A549 (cell line): ENCODE measurements around the gene RNF130. TPM values are rescaled to one million over a fixed set of nuclear protein-coding genes. Genes with fewer than 3 reads are reported as not detected.

Experiments used
- ATAC-seq, 2 experiments: fragments of 200-7000 bp in 1 of 2; fragments of >200 bp in 1 of 2; cut with Nextera tagmentation in 1 of 2; cut with Tn5 transposase in 1 of 2; 3 replicates each; pipeline versions ENCODE4 v1.8.0 to v1.9.1; 2018 to 2020; ENCODE audit warnings: mild to moderate bottlenecking in 1 of 2, moderate library complexity in 1 of 2
- CTCF ChIA-PET: fragments of 300-600 bp; sonication (Branson Sonifier 250); formaldehyde crosslinking; extraction: SDS; loops from one replicate; lab custom pipeline; 2021; ENCODE audit warnings: antibody characterized with exemption, inconsistent platforms; lab: Yijun Ruan, JAX
- POLR2A ChIA-PET: fragments of 350-600 bp; formaldehyde crosslinking; extraction: SDS; loops from one replicate; lab custom pipeline; 2021; ENCODE audit warnings: antibody characterized with exemption, inconsistent platforms; lab: Yijun Ruan, JAX
- DNase-seq, 2 experiments: peaks; one replicate each; pipeline versions ENCODE4 v3.0.0 to v3.0.0-alpha.2; 2011 to 2016; ENCODE audit warnings: low read depth in 1 of 2, low spot score in 1 of 2
- FAIRE-seq: peaks from 2 replicates; lab custom pipeline; 2011; peaks lifted over from hg19 to GRCh38; lab: Jason Lieb, UNC
- H3K27ac ChIP-seq, 2 experiments: fragments of >200 bp; sonication (Bioruptor Twin); formaldehyde crosslinking; 3 replicates each; pipeline ENCODE4 v1.5.1; 2016 to 2017
- H3K4me1 ChIP-seq: fragments of >200 bp; sonication (Bioruptor Twin); formaldehyde crosslinking; 3 replicates; pipeline ENCODE4 v1.6.1; 2016
- H3K4me2 ChIP-seq: fragments of >200 bp; sonication (Bioruptor Twin); formaldehyde crosslinking; 3 replicates; pipeline ENCODE4 v1.6.1; 2016
- H3K4me3 ChIP-seq: fragments of >200 bp; sonication (Bioruptor Twin); formaldehyde crosslinking; 3 replicates; pipeline ENCODE4 v1.5.1; 2016
- H3K9me3 ChIP-seq: fragments of >200 bp; sonication (Bioruptor Twin); formaldehyde crosslinking; 3 replicates; pipeline ENCODE4 v1.6.1; 2016
- ATOH8 ChIP-seq: fragments of 250-450 bp; sonication (Bioruptor Pico); IDR thresholded peaks from 2 replicates; pipeline ENCODE4 v1.5.0; 2020; ENCODE audit warnings: low read depth, mild to moderate bottlenecking, moderate library complexity
- BHLHE40 ChIP-seq: IDR thresholded peaks from 2 replicates; pipeline ENCODE4 v1.6.1; 2012; ENCODE audit warnings: low read depth, low read length, inconsistent platforms
- CBX2 ChIP-seq: fragments of 200-600 bp; sonication (generic); IDR thresholded peaks from 2 replicates; pipeline ENCODE4 v1.6.1; 2016; ENCODE audit warnings: low read depth, mild to moderate bottlenecking, borderline replicate concordance
- CBX8 ChIP-seq: fragments of 200-600 bp; sonication (generic); IDR thresholded peaks from 2 replicates; pipeline ENCODE4 v1.6.1; 2016
- CEBPB ChIP-seq, 2 experiments: fragments of >200 bp in 1 of 2; sonication (Bioruptor Twin) in 1 of 2; formaldehyde crosslinking in 1 of 2; IDR thresholded peaks; 2 replicates each; pipeline ENCODE4 v1.6.1; 2012 to 2016
- E2F6 ChIP-seq: IDR thresholded peaks from 2 replicates; pipeline ENCODE4 v1.6.1; 2012; ENCODE audit warnings: low read depth, borderline replicate concordance
- EHMT2 ChIP-seq: fragments of 200-600 bp; sonication (generic); IDR thresholded peaks from 2 replicates; pipeline ENCODE4 v1.6.1; 2016; ENCODE audit warnings: antibody characterized with exemption, low read depth, mild to moderate bottlenecking, moderate library complexity
- EP300 ChIP-seq, 2 experiments: fragments of >200 bp; sonication (Bioruptor Twin); formaldehyde crosslinking; IDR thresholded peaks; 2 replicates in 1 of 2; 3 replicates in 1 of 2; pipeline ENCODE4 v1.6.1; 2016 to 2017
- ESRRA ChIP-seq: fragments of 150-350 bp; IDR thresholded peaks from 2 replicates; pipeline ENCODE4 v1.6.1; 2014; ENCODE audit warnings: mild to moderate bottlenecking, low read length, borderline replicate concordance
- FOXS1 ChIP-seq: fragments of 250-450 bp; sonication (Bioruptor Pico); IDR thresholded peaks from 2 replicates; pipeline ENCODE4 v1.5.0; 2020; ENCODE audit warnings: mild to moderate bottlenecking, moderate library complexity
- GATA3 ChIP-seq: IDR thresholded peaks from 2 replicates; pipeline ENCODE4 v1.6.1; 2012; ENCODE audit warnings: borderline replicate concordance
- HDAC2 ChIP-seq: fragments of 200-600 bp; sonication (generic); IDR thresholded peaks from 2 replicates; pipeline ENCODE4 v1.6.1; 2016
- HEYL ChIP-seq: fragments of 250-450 bp; sonication (Bioruptor Pico); IDR thresholded peaks from 2 replicates; pipeline ENCODE4 v1.8.0; 2021; ENCODE audit warnings: mild to moderate bottlenecking, moderate library complexity
- HMGXB4 ChIP-seq: fragments of 250-450 bp; sonication (Bioruptor Pico); IDR thresholded peaks from 2 replicates; pipeline ENCODE4 v1.5.0; 2021; ENCODE audit warnings: mild to moderate bottlenecking, moderate library complexity, borderline replicate concordance
- HOXB5 ChIP-seq: fragments of 250-450 bp; sonication (Bioruptor Pico); IDR thresholded peaks from 2 replicates; pipeline ENCODE4 v1.5.0; 2020; ENCODE audit warnings: mild to moderate bottlenecking, moderate library complexity
- KDM5A ChIP-seq: fragments of 200-600 bp; sonication (generic); IDR thresholded peaks from 2 replicates; pipeline ENCODE4 v1.6.1; 2016; ENCODE audit warnings: antibody characterized with exemption, mild to moderate bottlenecking
- MAX ChIP-seq: IDR thresholded peaks from 2 replicates; pipeline ENCODE4 v1.6.1; 2012
- NR3C1 ChIP-seq: fragments of >200 bp; sonication (Bioruptor Twin); formaldehyde crosslinking; IDR thresholded peaks from 3 replicates; pipeline ENCODE4 v1.6.1; 2017
- PBX3 ChIP-seq: IDR thresholded peaks from 2 replicates; pipeline ENCODE4 v1.6.1; 2012
- PHF8 ChIP-seq: fragments of 200-600 bp; sonication (generic); IDR thresholded peaks from 2 replicates; pipeline ENCODE4 v1.6.1; 2016; ENCODE audit warnings: low read depth, mild to moderate bottlenecking, antibody characterized with exemption, moderate library complexity, borderline replicate concordance
- RAD21 ChIP-seq, 2 experiments: fragments of >200 bp in 1 of 2; sonication (Bioruptor Twin) in 1 of 2; formaldehyde crosslinking in 1 of 2; IDR thresholded peaks in 1 of 2; conservative IDR thresholded peaks in 1 of 2; 2 replicates in 1 of 2; 3 replicates in 1 of 2; pipeline ENCODE4 v1.6.1; 2012 to 2018; ENCODE audit warnings: inconsistent platforms in 1 of 2
- RNF2 ChIP-seq: fragments of 200-600 bp; sonication (generic); IDR thresholded peaks from 2 replicates; pipeline ENCODE4 v1.6.1; 2016; ENCODE audit warnings: low read depth, mild to moderate bottlenecking, antibody characterized with exemption, moderate library complexity, borderline replicate concordance
- SMC3 ChIP-seq: fragments of >200 bp; sonication (Bioruptor Twin); formaldehyde crosslinking; IDR thresholded peaks from 3 replicates; pipeline ENCODE4 v1.6.1; 2018; ENCODE audit warnings: inconsistent platforms
- TFCP2L1 ChIP-seq: fragments of 250-450 bp; sonication (Bioruptor Pico); IDR thresholded peaks from 2 replicates; pipeline ENCODE4 v1.5.0; 2021; ENCODE audit warnings: mild to moderate bottlenecking
- TP53 ChIP-seq: fragments of 250-450 bp; sonication (Bioruptor Pico); IDR thresholded peaks from 2 replicates; pipeline ENCODE4 v1.5.0; 2021; ENCODE audit warnings: mild to moderate bottlenecking, moderate library complexity
- ZC3H11A ChIP-seq: fragments of 450-650 bp; IDR thresholded peaks from 2 replicates; pipeline ENCODE4 v1.6.1; 2014; ENCODE audit warnings: antibody characterized with exemption, mild to moderate bottlenecking
- ZNF302 ChIP-seq: fragments of 250-450 bp; sonication (Bioruptor Pico); IDR thresholded peaks from 2 replicates; pipeline ENCODE4 v1.9.0; 2021; ENCODE audit warnings: inconsistent platforms, mild to moderate bottlenecking, moderate library complexity
- WGBS: methylation state at CpG from one replicate; pipeline ENCODE4 v1.1.6; 2017; ENCODE audit errors: missing lambda C conversion rate; 5-methylcytosine and 5-hydroxymethylcytosine counted together
- polyA plus RNA-seq, 4 experiments: library from polyadenylated mRNA; depleted of rRNA in 3 of 4; stranded (reverse); fragments of >200 nt; fragmentation: RNase III in 1 of 4; extraction: RNeasy Plus Mini Kit Qiagen cat#74134 plus additional on column Dnase treatment in 1 of 4; gene quantifications; 2 replicates in 3 of 4; 3 replicates in 1 of 4; pipeline ENCODE4 v1.2.3, GENCODE V29; 2011 to 2017
- TF ChIP-seq, protein P1 (sequence below): fragments of 150-350 bp; IDR thresholded peaks from 2 replicates; pipeline ENCODE4 v1.6.1; 2014; ENCODE audit warnings: low read depth, mild to moderate bottlenecking, low read length

Gene RNF130
- polyA plus RNA-seq, 2 of the 4 experiments (the other 2 are of a cell fraction): 33.3 to 50.1 TPM

DNA sequence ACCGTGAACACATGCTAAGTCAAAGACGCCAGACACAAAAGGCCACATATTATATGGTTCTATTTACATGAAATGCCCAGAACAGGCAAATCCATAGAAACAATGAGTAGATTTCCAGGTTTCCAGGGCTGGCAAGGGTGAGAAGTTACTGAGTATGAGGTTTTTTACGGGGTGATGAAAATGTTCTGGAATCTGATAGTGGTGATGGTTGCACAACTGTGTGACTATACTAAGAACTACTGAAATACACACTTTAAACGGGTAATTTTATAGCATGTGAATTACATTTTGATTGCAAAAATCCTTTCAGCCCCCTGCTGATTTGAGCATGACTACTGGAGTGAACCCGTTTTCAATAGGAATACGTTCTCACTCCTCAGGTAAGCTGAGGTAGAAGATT is 117.1 kb downstream of the RNF130 start:
- DNase-seq: no peak
- ATAC-seq: no peak
- Histone ChIP-seq H3K4me3 (no peak overlapping the region), H3K9me3 (no peaks in the 10 kb centered on the region), H3K4me1 (no peaks in the 10 kb centered on the region), H3K27ac (no peak overlapping the region), H3K4me2 (no peak overlapping the region)
- 83% methylated on average over 6 of the region's 6 CpGs for WGBS
- TF ChIP-seq NR3C1: no peak
- TF ChIP-seq TFCP2L1: no peak
- TF ChIP-seq CEBPB (IDR thresholded peaks at IDR 0.05): no peak
- no peak for TF ChIP-seq HEYL (CRISPR knock-in tag)
- no peak for TF ChIP-seq RAD21 (conservative IDR thresholded peaks at IDR 0.05 in 1 of 2, IDR thresholded peaks at IDR 0.05 in 1 of 2)
- no peak for TF ChIP-seq KDM5A
- TF ChIP-seq PHF8: no peak
- TF ChIP-seq ZC3H11A: no peak
- no peak for TF ChIP-seq ATOH8 (CRISPR knock-in tag)
- no peak for TF ChIP-seq SMC3
- no peak for TF ChIP-seq TP53
- TF ChIP-seq CBX2: no peak
- no peak for TF ChIP-seq HOXB5
- TF ChIP-seq, protein P1, sequence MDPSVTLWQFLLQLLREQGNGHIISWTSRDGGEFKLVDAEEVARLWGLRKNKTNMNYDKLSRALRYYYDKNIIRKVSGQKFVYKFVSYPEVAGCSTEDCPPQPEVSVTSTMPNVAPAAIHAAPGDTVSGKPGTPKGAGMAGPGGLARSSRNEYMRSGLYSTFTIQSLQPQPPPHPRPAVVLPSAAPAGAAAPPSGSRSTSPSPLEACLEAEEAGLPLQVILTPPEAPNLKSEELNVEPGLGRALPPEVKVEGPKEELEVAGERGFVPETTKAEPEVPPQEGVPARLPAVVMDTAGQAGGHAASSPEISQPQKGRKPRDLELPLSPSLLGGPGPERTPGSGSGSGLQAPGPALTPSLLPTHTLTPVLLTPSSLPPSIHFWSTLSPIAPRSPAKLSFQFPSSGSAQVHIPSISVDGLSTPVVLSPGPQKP: no peak
- TF ChIP-seq BHLHE40: no peak
- no peak for TF ChIP-seq CBX8
- TF ChIP-seq FOXS1 (CRISPR knock-in tag): no peak
- TF ChIP-seq HDAC2: no peak
- no peak for TF ChIP-seq GATA3
- FAIRE-seq: no peak
- ChIA-PET CTCF (no interaction called here), POLR2A (no interaction called here)

- ChIA-PET POLR2A (no interaction called here), CTCF (no interaction called here)
- DNase-seq (no peak), FAIRE-seq (no peak), ATAC-seq (no peak)
- Histone ChIP-seq H3K4me1 (no peaks in the 10 kb centered on the region), H3K4me2 (no peak overlapping the region), H3K27ac (no peak overlapping the region), H3K4me3 (no peak overlapping the region), H3K9me3 (no peaks in the 10 kb centered on the region)
- no peak for TF ChIP-seq NR3C1
- no peak for TF ChIP-seq ZNF302 (CRISPR knock-in tag)
- TF ChIP-seq PBX3: no peak
- no peak for TF ChIP-seq ZC3H11A
- TF ChIP-seq HMGXB4 (CRISPR knock-in tag): no peak
- TF ChIP-seq EHMT2: no peak
- TF ChIP-seq MAX: no peak
- TF ChIP-seq ESRRA: no peak
- TF ChIP-seq GATA3: no peak
- no peak for TF ChIP-seq EP300 (IDR thresholded peaks at IDR 0.05)
- TF ChIP-seq CBX2: no peak
- TF ChIP-seq E2F6: no peak
- TF ChIP-seq RNF2: no peak
- 96% methylated on average over 4 of the region's 4 CpGs for WGBS
Measured at GRCh38 chr5:179953987-179954386, 117.6 kb downstream of the RNF130 start.
